Measurements from ENCODE around the gene NADSYN1.

NADSYN1 gene

DNA sequence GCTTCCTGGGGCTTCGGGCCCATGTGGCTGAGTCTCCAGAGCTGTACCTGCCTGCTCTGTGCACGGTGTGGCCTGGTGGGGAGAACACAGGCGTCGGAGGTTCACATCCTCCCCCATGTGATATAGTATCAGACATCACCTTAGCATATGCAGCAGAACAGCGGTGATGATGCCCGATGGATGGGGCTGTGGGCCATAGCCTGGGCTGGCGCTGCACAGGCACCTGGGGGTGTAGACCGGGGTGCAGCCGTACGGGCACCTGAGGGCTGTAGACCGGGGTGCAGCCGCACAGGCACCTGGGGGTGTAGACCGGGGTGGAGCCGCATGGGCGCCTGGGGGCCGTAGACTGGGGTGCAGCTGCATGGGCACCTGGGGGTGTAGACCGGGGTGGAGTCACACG is 29.2 kb downstream of the NADSYN1 start:
- Histone ChIP-seq H3K36me3 (ENCODE audit: control insufficient read depth, insufficient read depth, low read length) (peaks cover 47% of the 10 kb centered on the region), H3K27me3 (replicated peaks; ENCODE audit: control insufficient read depth, insufficient read depth, low read length) (no peaks in the 10 kb centered on the region), H3K4me3 (replicated peaks; ENCODE audit: low read depth, low read length) (no peak overlapping the region)
- DNase-seq (ENCODE audit: extremely low read depth, insufficient read length), result no peak
- TF ChIP-seq, protein P1, sequence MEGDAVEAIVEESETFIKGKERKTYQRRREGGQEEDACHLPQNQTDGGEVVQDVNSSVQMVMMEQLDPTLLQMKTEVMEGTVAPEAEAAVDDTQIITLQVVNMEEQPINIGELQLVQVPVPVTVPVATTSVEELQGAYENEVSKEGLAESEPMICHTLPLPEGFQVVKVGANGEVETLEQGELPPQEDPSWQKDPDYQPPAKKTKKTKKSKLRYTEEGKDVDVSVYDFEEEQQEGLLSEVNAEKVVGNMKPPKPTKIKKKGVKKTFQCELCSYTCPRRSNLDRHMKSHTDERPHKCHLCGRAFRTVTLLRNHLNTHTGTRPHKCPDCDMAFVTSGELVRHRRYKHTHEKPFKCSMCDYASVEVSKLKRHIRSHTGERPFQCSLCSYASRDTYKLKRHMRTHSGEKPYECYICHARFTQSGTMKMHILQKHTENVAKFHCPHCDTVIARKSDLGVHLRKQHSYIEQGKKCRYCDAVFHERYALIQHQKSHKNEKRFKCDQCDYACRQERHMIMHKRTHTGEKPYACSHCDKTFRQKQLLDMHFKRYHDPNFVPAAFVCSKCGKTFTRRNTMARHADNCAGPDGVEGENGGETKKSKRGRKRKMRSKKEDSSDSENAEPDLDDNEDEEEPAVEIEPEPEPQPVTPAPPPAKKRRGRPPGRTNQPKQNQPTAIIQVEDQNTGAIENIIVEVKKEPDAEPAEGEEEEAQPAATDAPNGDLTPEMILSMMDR (IDR thresholded peaks at IDR 0.05; ENCODE audit: insufficient read depth, low read length, poor library complexity, severe bottlenecking), result no peak

DNA sequence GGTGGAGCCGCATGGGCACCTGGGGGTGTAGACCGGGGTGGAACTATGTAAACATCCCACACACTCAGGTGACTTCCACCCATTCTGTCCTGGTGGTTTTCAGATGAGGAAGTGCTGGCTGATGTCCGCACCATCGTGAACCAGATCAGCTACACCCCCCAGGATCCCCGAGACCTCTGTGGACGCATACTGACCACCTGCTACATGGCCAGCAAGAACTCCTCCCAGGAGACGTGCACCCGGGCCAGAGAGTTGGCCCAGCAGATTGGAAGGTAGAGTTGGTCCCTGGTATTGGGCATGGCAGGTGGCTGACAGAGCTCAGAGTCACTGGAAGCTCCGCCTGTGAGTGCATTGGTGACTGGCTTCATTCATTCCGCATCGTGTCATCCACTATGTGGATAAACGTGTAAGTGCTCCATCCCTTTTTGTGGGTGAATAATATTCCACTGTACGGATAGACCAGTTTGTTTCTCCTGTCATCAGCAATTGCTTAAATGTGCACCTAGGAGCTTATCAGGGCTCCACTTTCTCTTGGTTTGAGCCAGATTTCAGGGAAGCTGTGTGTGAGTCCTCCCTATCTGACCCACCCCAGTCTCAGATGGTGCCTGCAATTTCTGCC is 29.9 kb downstream of the NADSYN1 start:
- TF ChIP-seq, protein P1 (IDR thresholded peaks at IDR 0.05; ENCODE audit: insufficient read depth, low read length, poor library complexity, severe bottlenecking), result no peak
- Histone ChIP-seq H3K27me3 (replicated peaks; ENCODE audit: control insufficient read depth, insufficient read depth, low read length) (no peaks in the 10 kb centered on the region), H3K36me3 (ENCODE audit: control insufficient read depth, insufficient read depth, low read length) (peaks cover 42% of the 10 kb centered on the region), H3K4me3 (replicated peaks; ENCODE audit: low read depth, low read length) (no peak overlapping the region)
- DNase-seq (ENCODE audit: extremely low read depth, insufficient read length), result no peak

DNA sequence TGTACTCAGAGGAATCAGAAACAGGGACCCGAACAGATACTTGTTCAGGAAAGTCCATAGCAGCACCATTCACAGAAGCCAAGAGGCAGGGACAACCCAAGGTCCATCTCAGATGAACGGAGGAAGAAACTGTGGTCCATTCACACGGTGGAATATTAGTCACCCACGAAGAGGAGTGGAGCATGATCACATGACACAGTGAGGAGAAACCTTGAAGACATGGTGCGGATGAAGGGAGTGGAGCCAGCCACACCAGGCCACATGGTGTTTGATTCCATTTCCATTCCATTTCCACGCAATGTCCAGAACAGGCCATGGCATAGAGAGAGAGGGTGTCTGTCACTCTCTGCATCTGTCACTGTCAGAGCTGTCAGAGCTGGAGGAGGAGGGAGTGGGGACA is 30.7 kb downstream of the NADSYN1 start:
- Histone ChIP-seq H3K36me3 (ENCODE audit: control insufficient read depth, insufficient read depth, low read length) (peaks cover 38% of the 10 kb centered on the region), H3K4me3 (replicated peaks; ENCODE audit: low read depth, low read length) (no peak overlapping the region), H3K27me3 (replicated peaks; ENCODE audit: control insufficient read depth, insufficient read depth, low read length) (no peaks in the 10 kb centered on the region)
- TF ChIP-seq, protein P1 (IDR thresholded peaks at IDR 0.05; ENCODE audit: insufficient read depth, low read length, poor library complexity, severe bottlenecking), result no peak
- DNase-seq (ENCODE audit: extremely low read depth, insufficient read length), result no peak

DNA sequence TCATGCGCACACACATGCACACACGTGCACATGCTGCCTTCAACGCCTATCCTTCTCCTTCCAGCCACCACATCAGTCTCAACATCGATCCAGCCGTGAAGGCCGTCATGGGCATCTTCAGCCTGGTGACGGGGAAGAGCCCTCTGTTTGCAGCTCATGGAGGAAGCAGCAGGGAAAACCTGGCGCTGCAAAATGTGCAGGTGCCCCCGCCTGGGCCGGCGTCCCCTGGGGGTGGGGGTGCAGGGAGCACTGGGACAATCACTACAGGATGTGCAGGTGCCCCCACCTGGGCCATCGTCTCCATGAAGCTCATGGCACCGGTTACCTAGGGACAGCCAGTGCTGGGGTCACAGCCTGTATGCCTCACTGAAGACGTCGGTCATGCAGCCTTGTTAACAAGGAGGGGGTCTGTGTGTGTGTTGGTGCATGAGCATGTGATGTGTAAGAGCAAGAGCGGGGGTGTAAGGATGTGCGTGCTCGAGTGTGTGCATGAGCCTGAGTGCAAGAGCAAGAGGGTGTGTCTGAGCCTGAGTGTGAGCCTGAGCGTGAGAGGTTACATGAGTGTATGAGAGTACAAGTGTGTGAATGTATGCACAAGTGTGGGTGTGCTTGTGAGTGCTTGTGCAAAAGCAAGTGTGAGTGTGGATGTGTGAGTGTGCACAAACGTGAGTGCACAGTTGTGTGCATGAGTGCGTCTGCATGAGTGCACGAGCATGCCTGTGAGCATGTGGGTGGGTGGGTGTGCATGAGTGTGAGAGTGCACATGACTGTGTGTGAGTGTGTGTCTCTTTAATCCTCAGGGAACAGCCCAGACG is 31.5 kb downstream of the NADSYN1 start:
- Histone ChIP-seq H3K4me3 (replicated peaks; ENCODE audit: low read depth, low read length) (no peak overlapping the region), H3K27me3 (replicated peaks; ENCODE audit: control insufficient read depth, insufficient read depth, low read length) (no peaks in the 10 kb centered on the region), H3K36me3 (ENCODE audit: control insufficient read depth, insufficient read depth, low read length) (peaks cover 39% of the 10 kb centered on the region)
- TF ChIP-seq, protein P1 (IDR thresholded peaks at IDR 0.05; ENCODE audit: insufficient read depth, low read length, poor library complexity, severe bottlenecking), result no peak
- DNase-seq (ENCODE audit: extremely low read depth, insufficient read length), result no peak

DNA sequence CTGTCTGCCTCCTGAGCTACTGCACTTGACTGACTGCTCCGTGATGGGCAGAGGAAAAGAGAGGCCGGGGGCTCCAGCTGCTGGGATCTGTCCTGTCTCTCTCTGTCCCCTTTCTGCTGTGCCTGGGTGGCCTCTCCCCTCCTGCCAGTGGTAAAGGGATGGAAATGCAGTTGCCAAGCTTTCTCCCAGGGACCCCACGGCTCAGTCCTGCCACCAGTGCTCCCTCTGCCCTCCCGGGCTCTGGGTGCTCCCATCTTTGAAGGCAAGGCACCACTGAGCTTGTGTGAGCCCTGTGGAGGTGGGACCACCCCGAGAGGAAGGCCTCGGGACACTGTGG is 32.0 kb downstream of the NADSYN1 start:
- Histone ChIP-seq H3K36me3 (ENCODE audit: control insufficient read depth, insufficient read depth, low read length) (peaks cover 40% of the 10 kb centered on the region), H3K27me3 (replicated peaks; ENCODE audit: control insufficient read depth, insufficient read depth, low read length) (no peaks in the 10 kb centered on the region), H3K4me3 (replicated peaks; ENCODE audit: low read depth, low read length) (no peak overlapping the region)
- TF ChIP-seq, protein P1 (IDR thresholded peaks at IDR 0.05; ENCODE audit: insufficient read depth, low read length, poor library complexity, severe bottlenecking), result no peak
- DNase-seq (ENCODE audit: extremely low read depth, insufficient read length), result no peak

All from GM06990 (cell line).